GM19099 (cell line): ENCODE data around the gene LGALSL.

Experiments used
- POLR2A ChIP-seq: IDR thresholded peaks from 3 replicates; pipeline ENCODE4 v1.6.1; 2011; ENCODE audit warnings: low read depth; ENCODE audit not compliant: insufficient read length; ENCODE audit errors: extremely low read depth

LGALSL gene

GRCh38 chr2:64426183-64426952 is 27.6 kb upstream of the LGALSL start:
- no peak for TF ChIP-seq POLR2A

DNA sequence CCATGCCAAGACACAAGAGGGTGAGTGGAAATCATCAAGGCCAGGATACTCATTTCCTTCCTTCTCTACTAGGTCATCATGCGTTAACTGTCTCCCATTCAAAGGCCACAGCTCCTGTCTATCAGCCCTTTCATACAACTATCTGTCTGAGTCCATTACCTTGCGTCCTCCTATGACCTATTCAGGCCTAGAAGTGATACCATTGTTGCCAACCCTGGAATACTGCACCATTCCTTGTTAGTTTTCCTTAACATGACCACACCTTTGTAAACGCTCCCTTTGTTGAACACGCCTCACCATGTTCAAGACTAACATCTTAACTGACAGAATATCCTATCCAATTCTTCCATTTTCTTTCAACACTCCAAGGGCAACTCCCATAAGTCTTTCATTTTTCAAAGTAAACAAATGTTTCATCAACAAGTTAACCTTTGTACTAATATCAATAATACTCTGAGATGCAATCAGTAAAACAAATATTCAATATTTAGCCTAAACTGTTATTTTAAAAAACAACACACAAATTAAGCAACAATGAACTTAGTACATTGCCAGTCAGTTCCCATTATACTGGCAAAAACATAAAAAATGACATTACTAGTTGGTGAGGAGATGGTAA is 19.8 kb upstream of the LGALSL start:
- TF ChIP-seq POLR2A = no peak

DNA sequence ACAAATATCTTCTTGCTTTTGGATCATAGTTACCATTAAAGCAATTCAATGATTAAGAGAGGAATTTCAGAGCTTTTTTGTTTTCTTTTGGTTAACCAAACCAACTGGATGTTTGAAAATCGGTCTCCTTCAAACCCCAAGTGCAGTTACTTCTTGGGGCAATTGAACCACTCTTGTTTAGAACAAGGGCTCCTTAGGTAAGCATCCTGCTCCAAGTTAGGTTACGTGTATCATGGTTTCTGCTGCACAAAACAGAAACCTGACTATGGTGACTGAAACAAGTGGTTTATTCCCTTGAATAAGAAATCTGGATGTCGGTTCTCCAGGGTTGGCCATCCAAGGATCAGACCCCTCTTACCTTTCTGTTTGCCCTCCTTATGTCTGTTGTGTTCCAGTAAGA is 16.1 kb upstream of the LGALSL start:
- TF ChIP-seq POLR2A = no peak

GRCh38 chr2:64439194-64439593 is 14.8 kb upstream of the LGALSL start:
- no peak for TF ChIP-seq POLR2A

- no peak for TF ChIP-seq POLR2A
Measured at GRCh38 chr2:64440843-64441242, 13.1 kb upstream of the LGALSL start.

DNA sequence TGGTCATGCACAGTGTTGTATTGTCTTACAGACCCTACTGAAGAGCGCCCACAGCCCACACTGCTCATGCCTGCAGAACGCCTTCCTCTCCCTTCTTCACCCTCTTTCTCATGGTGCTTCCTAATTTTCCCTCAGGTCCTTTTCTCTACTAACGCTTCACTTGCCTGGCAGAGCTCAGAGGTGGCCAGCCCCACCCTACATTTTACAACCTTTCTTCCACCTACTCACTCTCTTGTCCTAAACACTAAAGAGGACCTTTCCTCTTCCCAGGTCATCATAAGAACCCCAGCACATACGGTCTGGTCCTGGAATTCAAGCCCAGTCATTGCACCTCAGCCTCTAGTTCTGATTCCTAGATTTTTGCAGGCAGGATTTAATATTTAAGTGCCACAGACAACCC is 11.7 kb upstream of the LGALSL start:
- no peak for TF ChIP-seq POLR2A

DNA sequence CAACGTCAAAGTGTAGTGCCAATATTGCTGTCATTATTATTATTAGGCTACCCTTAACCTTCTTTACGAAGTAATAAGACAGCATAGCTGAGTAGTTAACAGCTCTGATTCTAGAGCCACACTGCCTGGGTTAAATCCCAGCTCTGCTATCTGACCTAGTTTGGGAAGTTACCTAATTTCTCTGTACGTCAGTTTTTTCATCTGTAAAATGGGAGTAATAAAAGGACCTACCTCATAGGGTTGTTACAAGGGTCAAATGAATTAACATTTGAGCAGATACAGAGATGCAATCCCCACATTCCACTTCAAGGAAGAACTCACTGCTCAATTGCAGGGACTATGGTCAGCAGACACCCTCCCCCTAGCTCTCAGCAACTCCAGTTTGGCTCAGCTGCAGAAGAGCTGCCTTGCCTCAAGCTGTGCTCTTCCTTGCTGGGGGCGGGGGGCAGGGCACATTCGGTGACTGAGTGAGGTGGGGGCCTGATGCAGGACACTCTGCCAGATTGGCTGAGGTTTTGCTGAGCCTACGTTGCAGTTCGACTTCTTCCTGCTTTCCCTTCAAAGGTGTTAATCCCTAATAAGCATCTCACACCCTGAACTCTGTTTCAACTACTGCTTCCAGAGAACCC is 11.0 kb upstream of the LGALSL start:
- TF ChIP-seq POLR2A = no peak

DNA sequence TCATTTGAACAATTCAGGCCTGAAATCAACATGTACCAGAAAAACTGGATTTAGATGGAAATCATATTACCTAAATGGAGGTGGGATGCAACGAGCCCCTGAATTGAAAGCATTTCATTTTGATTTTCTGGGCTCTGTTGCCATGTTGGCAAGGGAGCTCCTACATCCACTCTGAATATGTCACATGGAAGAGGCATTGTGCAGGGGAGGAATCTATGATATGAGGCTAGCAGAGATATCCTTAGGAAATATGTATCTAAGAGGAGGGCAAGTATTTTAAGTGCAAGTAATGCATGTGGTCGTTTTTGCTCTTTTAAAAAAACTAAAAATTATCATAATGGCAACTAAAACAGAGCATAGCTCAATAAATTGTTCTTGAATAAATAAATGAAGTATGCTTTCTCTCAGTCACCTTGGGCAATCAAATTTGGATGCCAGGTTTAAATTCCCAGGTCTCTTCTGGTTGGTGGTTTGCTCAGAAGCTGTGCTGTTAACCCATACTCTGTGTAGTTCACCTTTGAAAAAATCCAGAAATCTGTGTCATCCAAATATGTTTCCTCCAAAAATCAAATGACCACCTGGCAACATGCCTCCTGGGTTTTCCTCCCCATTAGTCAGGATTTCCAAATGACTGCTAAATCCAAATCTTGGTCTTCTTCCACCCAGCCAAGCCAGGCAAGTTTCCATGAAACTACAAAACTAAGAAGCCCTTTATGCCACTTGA is 6.5 kb upstream of the LGALSL start:
- TF ChIP-seq POLR2A = no peak

DNA sequence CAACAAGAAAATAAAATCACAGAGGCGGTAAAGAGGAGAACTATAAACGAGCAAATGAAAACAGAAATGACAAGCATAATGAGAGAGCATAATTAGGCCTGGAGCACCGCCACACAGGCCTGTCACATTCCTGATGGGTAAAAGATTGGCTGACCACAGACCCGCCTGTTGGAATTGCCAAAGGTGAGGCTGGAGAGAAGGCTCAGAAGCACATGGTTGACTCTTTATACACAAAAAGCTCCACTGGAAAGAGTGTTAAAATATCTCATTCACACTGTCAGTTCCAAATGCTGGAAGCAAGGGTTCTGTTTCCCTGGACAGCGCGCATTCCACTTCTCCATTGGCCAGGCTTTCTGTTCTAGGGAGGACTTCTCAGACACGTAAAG is 5.9 kb upstream of the LGALSL start:
- no peak for TF ChIP-seq POLR2A

DNA sequence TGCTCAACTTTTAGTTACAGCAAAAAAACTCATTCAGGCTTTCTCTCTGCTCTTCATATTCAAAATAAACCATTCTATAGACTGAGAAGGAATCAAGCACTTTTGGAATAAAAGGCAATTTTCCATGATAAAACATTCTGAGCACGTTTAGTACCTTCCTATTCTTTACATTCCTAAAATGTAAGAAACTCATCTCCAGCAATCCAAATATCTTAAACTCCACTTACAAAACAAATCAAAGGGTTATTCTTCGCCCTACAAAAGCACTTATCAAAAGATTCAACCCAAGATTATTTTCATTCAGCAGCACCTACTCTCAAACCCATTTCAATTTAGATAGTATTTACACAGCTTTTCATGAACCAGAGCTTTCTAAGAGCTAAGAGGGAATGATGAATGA is 2.9 kb upstream of the LGALSL start:
- no peak for TF ChIP-seq POLR2A

- no peak for TF ChIP-seq POLR2A
Measured at GRCh38 chr2:64454386-64455332, 697 bp downstream of the LGALSL start.

DNA sequence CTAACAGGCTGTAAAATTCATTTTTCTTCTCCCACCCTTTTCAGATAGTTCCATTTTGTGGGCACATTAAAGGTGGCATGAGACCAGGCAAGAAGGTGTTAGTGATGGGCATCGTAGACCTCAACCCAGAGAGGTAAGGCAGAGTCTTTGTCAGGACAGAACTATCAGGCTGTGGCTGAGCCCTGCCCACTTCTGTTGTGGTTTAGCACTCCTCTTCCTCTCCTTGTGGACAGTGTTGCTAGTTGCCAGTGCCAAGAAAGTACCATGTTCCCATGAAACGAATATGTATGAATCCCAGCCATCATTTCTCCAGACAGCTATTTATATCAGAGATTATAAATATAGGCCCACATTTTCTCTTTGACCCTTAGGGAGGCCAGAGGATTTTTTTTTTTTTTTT is 1.6 kb downstream of the LGALSL start:
- TF ChIP-seq POLR2A = no peak

- no peak for TF ChIP-seq POLR2A
Measured at GRCh38 chr2:64456293-64456692, 2.3 kb downstream of the LGALSL start.

- no peak for TF ChIP-seq POLR2A
Measured at GRCh38 chr2:64457524-64457923, 3.6 kb downstream of the LGALSL start.

DNA sequence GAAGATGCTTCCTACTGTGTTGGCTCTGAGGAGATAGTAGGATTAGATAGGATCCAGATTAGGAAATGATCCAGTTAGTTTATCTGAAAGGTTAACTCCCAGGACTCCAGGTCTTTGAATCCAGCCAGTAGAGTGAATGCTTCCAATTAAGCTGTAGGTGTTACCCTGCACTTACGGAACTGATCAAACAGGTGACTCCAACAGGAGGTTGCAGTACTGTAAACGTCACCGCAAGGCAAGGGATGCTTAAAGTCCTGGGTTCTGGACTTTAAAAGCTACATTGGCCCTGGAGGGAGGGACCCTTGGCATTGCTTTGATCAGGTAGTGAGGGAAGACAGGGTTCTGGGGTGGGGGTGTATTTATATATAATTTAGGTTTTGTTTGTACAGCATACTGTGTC is 5.6 kb downstream of the LGALSL start:
- no peak for TF ChIP-seq POLR2A

GRCh38 chr2:64460330-64460729 is 6.4 kb downstream of the LGALSL start:
- TF ChIP-seq POLR2A = no peak
